Caco-2 (cell line): Measurements from ENCODE around the gene SSH2. TPM values are rescaled to one million over a fixed set of nuclear protein-coding genes. Genes with fewer than 3 reads are reported as not detected.

Source experiments
- BruUV-seq: library from RNA; stranded (reverse); fragments of 400-500 nt; replicated peaks from 2 replicates; lab custom pipeline; 2021; lab: Mats Ljungman, UMichigan
- CTCF ChIA-PET: fragments of 300-600 bp; sonication (Branson Sonifier 250); formaldehyde crosslinking; loops from one replicate; lab custom pipeline; 2022; ENCODE audit warnings: antibody characterized with exemption; lab: Charles Lee
- POLR2A ChIA-PET: fragments of 300-600 bp; sonication (Branson Sonifier 250); formaldehyde crosslinking; loops from one replicate; lab custom pipeline; 2022; ENCODE audit warnings: antibody characterized with exemption; lab: Charles Lee
- DNase-seq, 2 experiments: peaks; one replicate each; pipeline versions ENCODE4 v3.0.0 to v3.0.0-alpha.2; 2020 to 2022
- H3K27me3 ChIP-seq: replicated peaks from 2 replicates; pipeline ENCODE4 v1.6.0; 2011; ENCODE audit warnings: low read length; ENCODE audit not compliant: control insufficient read depth, insufficient read depth
- H3K36me3 ChIP-seq: 2 replicates; pipeline ENCODE4 v1.5.1; 2011; ENCODE audit warnings: low read length; ENCODE audit not compliant: control insufficient read depth, insufficient read depth
- H3K4me1 ChIP-seq: fragments of 250-450 bp; sonication (Bioruptor Pico); 2 replicates; pipeline ENCODE4 v1.5.1; 2020; ENCODE audit warnings: mild to moderate bottlenecking
- H3K4me3 ChIP-seq: 2 replicates; pipeline ENCODE4 v1.5.1; 2011; ENCODE audit warnings: low read depth, mild to moderate bottlenecking, control low read depth, low read length
- H3K9me3 ChIP-seq: fragments of 250-450 bp; sonication (Bioruptor Pico); 2 replicates; pipeline ENCODE4 v1.5.1; 2020; ENCODE audit warnings: mild to moderate bottlenecking, moderate library complexity
- H3K27ac Mint-ChIP-seq: one replicate; pipeline ENCODE4 v1.8.0; 2022; ENCODE audit warnings: mixed read lengths; ENCODE audit not compliant: unreplicated experiment
- H3K27me3 Mint-ChIP-seq: one replicate; pipeline ENCODE4 v1.8.0; 2022; ENCODE audit warnings: mixed read lengths; ENCODE audit not compliant: insufficient read depth, unreplicated experiment
- H3K36me3 Mint-ChIP-seq: one replicate; pipeline ENCODE4 v1.8.0; 2022; ENCODE audit warnings: mild to moderate bottlenecking, mixed read lengths; ENCODE audit not compliant: insufficient read depth, unreplicated experiment
- H3K4me1 Mint-ChIP-seq: one replicate; pipeline ENCODE4 v1.8.0; 2022; ENCODE audit warnings: low read depth, mixed read lengths; ENCODE audit not compliant: unreplicated experiment
- H3K4me3 Mint-ChIP-seq: one replicate; pipeline ENCODE4 v1.8.0; 2022; ENCODE audit warnings: mild to moderate bottlenecking, moderate library complexity, mixed read lengths; ENCODE audit not compliant: unreplicated experiment
- H3K9me3 Mint-ChIP-seq: one replicate; pipeline ENCODE4 v1.8.0; 2022; ENCODE audit warnings: mixed read lengths; ENCODE audit not compliant: unreplicated experiment
- CTCF ChIP-seq, 2 experiments: fragments of 200-600 bp in 1 of 2; IDR thresholded peaks; 1 replicate in 1 of 2; 2 replicates in 1 of 2; pipeline versions ENCODE4 v1.5.1 to v1.8.0; 2011 to 2022; ENCODE audit warnings: antibody characterized with exemption in 1 of 2, control low read depth in 1 of 2, inconsistent platforms in 1 of 2, low read depth in 1 of 2, low read length in 1 of 2, mild to moderate bottlenecking in 1 of 2, moderate library complexity in 1 of 2; ENCODE audit not compliant: insufficient read depth in 1 of 2, severe bottlenecking in 1 of 2, unreplicated experiment in 1 of 2
- intact Hi-C: fragments of 100-400 bp; cut with micrococcal nuclease; formaldehyde crosslinking; loops from one replicate; pipeline ENCODE4 v1.10.0; 2022; ENCODE audit not compliant: unreplicated experiment
- total RNA-seq: library from RNA; stranded (reverse); gene quantifications from 2 replicates; pipeline ENCODE4 v1.2.3, GENCODE V29; 2022

Gene SSH2
- total RNA-seq, 1 experiment from 2014 or later: 48.2 TPM

GRCh38 chr17:29948448-29949215 lies 18.6 kb upstream of the SSH2 start:
- no peaks in the 10 kb centered on the region for H3K4me1 ChIP-seq
- CTCF ChIA-PET: interaction anchor here (0.6 kb wide), 1 partner anchor 145 kb away, joined by 3 read pairs; no protein-coding TSS in a partner anchor
- no TSS peak for BruUV-seq
- peaks cover 2% of the 10 kb centered on the region for H3K27me3 Mint-ChIP-seq
- POLR2A ChIA-PET: no interaction called here
- H3K36me3 Mint-ChIP-seq: no peaks in the 10 kb centered on the region
- H3K9me3 Mint-ChIP-seq: peaks cover 7% of the 10 kb centered on the region
- H3K36me3 ChIP-seq: no peaks in the 10 kb centered on the region
- peaks cover 6% of the 10 kb centered on the region for H3K9me3 ChIP-seq
- no peak for TF ChIP-seq CTCF (IDR thresholded peaks at IDR 0.05; ENCODE audit: insufficient read depth in 1 of 2, low read depth in 1 of 2, low read length in 1 of 2, severe bottlenecking in 1 of 2, unreplicated experiment in 1 of 2)
- H3K27me3 ChIP-seq: no peaks in the 10 kb centered on the region
- H3K4me1 Mint-ChIP-seq: no peaks in the 10 kb centered on the region
- H3K4me3 ChIP-seq: no peak overlapping the region
- H3K27ac Mint-ChIP-seq: no peak overlapping the region
- H3K4me3 Mint-ChIP-seq: no peak overlapping the region
- no peak for DNase-seq
- intact Hi-C loops: no loop called here

GRCh38 chr17:29945281-29945680 lies 15.3 kb upstream of the SSH2 start:
- Histone ChIP-seq H3K4me3 (no peak overlapping the region), H3K4me1 (no peaks in the 10 kb centered on the region), H3K27me3 (no peaks in the 10 kb centered on the region), H3K36me3 (no peaks in the 10 kb centered on the region), H3K9me3 (no peaks in the 10 kb centered on the region)
- CTCF ChIA-PET: no interaction called here
- no peaks in the 10 kb centered on the region for H3K9me3 Mint-ChIP-seq
- no peak overlapping the region for H3K27ac Mint-ChIP-seq
- H3K4me3 Mint-ChIP-seq: no peak overlapping the region
- no TSS peak for BruUV-seq
- intact Hi-C loops: no loop called here
- H3K4me1 Mint-ChIP-seq: no peaks in the 10 kb centered on the region
- H3K36me3 Mint-ChIP-seq: no peaks in the 10 kb centered on the region
- POLR2A ChIA-PET: no interaction called here
- no peak for TF ChIP-seq CTCF (IDR thresholded peaks at IDR 0.05; ENCODE audit: insufficient read depth in 1 of 2, low read depth in 1 of 2, low read length in 1 of 2, severe bottlenecking in 1 of 2, unreplicated experiment in 1 of 2)
- DNase-seq: no peak
- H3K27me3 Mint-ChIP-seq: peaks cover 13% of the 10 kb centered on the region

GRCh38 chr17:29941334-29941733 lies 11.3 kb upstream of the SSH2 start, which contains the start of gene EFCAB5:
Gene EFCAB5, plus strand, starts transcription at chr17:29941634. Its CDS starts 163 bp downstream, at chr17:29941797.
- H3K9me3 Mint-ChIP-seq: no peaks in the 10 kb centered on the region
- H3K4me1 ChIP-seq: no peaks in the 10 kb centered on the region
- H3K4me3 Mint-ChIP-seq: no peak within 1 kb of the TSS
- POLR2A ChIA-PET: no interaction called here
- no peaks in the 10 kb centered on the region for H3K9me3 ChIP-seq
- intact Hi-C loops: no loop called here
- H3K27me3 Mint-ChIP-seq: peaks cover 11% of the 10 kb centered on the region
- H3K36me3 Mint-ChIP-seq: no peaks in the 10 kb centered on the region
- no peaks in the 10 kb centered on the region for H3K4me1 Mint-ChIP-seq
- H3K27me3 ChIP-seq: no peaks in the 10 kb centered on the region
- H3K36me3 ChIP-seq: no peaks in the 10 kb centered on the region
- no peak within 1 kb of the TSS for H3K4me3 ChIP-seq
- CTCF ChIA-PET: interaction anchor here (0.6 kb wide), 1 partner anchor 133 kb away, joined by 9 read pairs; no protein-coding TSS in a partner anchor
- no peak for DNase-seq
- no peak within 1 kb of the TSS for H3K27ac Mint-ChIP-seq
- TF ChIP-seq CTCF (IDR thresholded peaks at IDR 0.05; ENCODE audit: insufficient read depth in 1 of 2, low read depth in 1 of 2, low read length in 1 of 2, severe bottlenecking in 1 of 2, unreplicated experiment in 1 of 2): no peak
- BruUV-seq: no TSS peak
